Omental fat pad (tissue), 4 donors: Measurements from ENCODE around the gene LENG1. TPM values are rescaled to one million over a fixed set of nuclear protein-coding genes. Genes with fewer than 3 reads are reported as not detected.

Experiments used
- ATAC-seq: fragments of 150-250 bp; one replicate; pipeline ENCODE4 v1.9.1; 2016; ENCODE audit warnings: mild to moderate bottlenecking, moderate library complexity; ENCODE audit not compliant: low FRiP score
- DNase-seq: peaks from one replicate; pipeline ENCODE4 v3.0.0-alpha.2; 2019; ENCODE audit warnings: low spot score
- total RNA-seq, 4 donors: library from RNA; depleted of rRNA; stranded (reverse); fragments of >200 nt; gene quantifications; one replicate each; pipeline ENCODE4 v1.1.0, GENCODE V29; 2016
- TF ChIP-seq, protein P1 (sequence below), 3 donors: fragments of 450-650 bp; IDR thresholded peaks; one replicate each; pipeline ENCODE4 v1.5.1; 2016 to 2017; ENCODE audit warnings: antibody characterized with exemption in 3 of 3, mild to moderate bottlenecking in 3 of 3, moderate library complexity in 2 of 3

The LENG1 gene
- total RNA-seq, 4 donors from 2014 or later, result 5.3 to 12.3 (median 7.4) TPM

- TF ChIP-seq, protein P1, sequence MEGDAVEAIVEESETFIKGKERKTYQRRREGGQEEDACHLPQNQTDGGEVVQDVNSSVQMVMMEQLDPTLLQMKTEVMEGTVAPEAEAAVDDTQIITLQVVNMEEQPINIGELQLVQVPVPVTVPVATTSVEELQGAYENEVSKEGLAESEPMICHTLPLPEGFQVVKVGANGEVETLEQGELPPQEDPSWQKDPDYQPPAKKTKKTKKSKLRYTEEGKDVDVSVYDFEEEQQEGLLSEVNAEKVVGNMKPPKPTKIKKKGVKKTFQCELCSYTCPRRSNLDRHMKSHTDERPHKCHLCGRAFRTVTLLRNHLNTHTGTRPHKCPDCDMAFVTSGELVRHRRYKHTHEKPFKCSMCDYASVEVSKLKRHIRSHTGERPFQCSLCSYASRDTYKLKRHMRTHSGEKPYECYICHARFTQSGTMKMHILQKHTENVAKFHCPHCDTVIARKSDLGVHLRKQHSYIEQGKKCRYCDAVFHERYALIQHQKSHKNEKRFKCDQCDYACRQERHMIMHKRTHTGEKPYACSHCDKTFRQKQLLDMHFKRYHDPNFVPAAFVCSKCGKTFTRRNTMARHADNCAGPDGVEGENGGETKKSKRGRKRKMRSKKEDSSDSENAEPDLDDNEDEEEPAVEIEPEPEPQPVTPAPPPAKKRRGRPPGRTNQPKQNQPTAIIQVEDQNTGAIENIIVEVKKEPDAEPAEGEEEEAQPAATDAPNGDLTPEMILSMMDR (IDR thresholded peaks at IDR 0.05), result no peak
- peak; percentile 17 for DNase-seq
- ATAC-seq, result no peak
Observed at GRCh38 chr19:54105796-54106195, 53.7 kb downstream of the LENG1 start.

Other genes with a start within 250 kb of the LENG1 start
- gene CACNG8, start 196.8 kb downstream of the LENG1 start, total RNA-seq, result not detected
- gene CACNG6, start 168.1 kb downstream of the LENG1 start, total RNA-seq, result not detected
- gene VSTM1, start 95.8 kb downstream of the LENG1 start, total RNA-seq, result not detected
- gene TARM1, start 78.4 kb downstream of the LENG1 start, total RNA-seq, result not detected
- gene OSCAR, start 58.9 kb downstream of the LENG1 start, total RNA-seq, result 1 to 10 TPM; 1.3 to 8.3 (median 5.5) TPM
- gene NDUFA3, start 56.9 kb downstream of the LENG1 start, total RNA-seq, result 10 to 100 TPM in 3 of 4 donors, 1 to 10 TPM in 1; 7.1 to 33.0 (median 28.6) TPM
- 10 to 100 TPM in 3 of 4 donors, 1 to 10 TPM in 1; 9.7 to 19.9 (median 15.6) TPM for gene TFPT, start 44.1 kb downstream of the LENG1 start, total RNA-seq
- gene PRPF31, start 44.0 kb downstream of the LENG1 start, total RNA-seq, result 10 to 100 TPM; 33.8 to 50.1 (median 39.7) TPM
- gene CNOT3, start 22.0 kb downstream of the LENG1 start, total RNA-seq, result 10 to 100 TPM; 13.4 to 24.4 (median 19.0) TPM
- 1 to 10 TPM in 3 of 4 donors, not detected in 1; 1.2 to 4.1 (median 1.6) TPM for gene TMC4, start 13.4 kb upstream of the LENG1 start, total RNA-seq
- gene MBOAT7, start 29.9 kb upstream of the LENG1 start, total RNA-seq, result 10 to 100 TPM; 21.0 to 72.4 (median 32.7) TPM
- 10 to 100 TPM; 36.1 to 49.3 (median 40.3) TPM for gene TSEN34, start 31.6 kb upstream of the LENG1 start, total RNA-seq
- 1,000 to 10,000 TPM; 1,567 to 2,105 (median 1,838) TPM for gene RPS9, start 41.1 kb upstream of the LENG1 start, total RNA-seq
- 100 to 1,000 TPM in 1 of 4 donors, 10 to 100 TPM in 3; 11.7 to 135 (median 71.5) TPM for gene LILRB3, start 63.3 kb upstream of the LENG1 start, total RNA-seq
- 10 to 100 TPM in 1 of 4 donors, 1 to 10 TPM in 3; 2.1 to 13.6 (median 7.3) TPM for gene LILRA6, start 83.1 kb upstream of the LENG1 start, total RNA-seq
- gene LILRB5, start 97.6 kb upstream of the LENG1 start, total RNA-seq, result 10 to 100 TPM; 24.0 to 75.5 (median 39.4) TPM
- 10 to 100 TPM in 2 of 4 donors, 1 to 10 TPM in 2; 3.5 to 15.4 (median 10.1) TPM for gene LILRB2, start 121.4 kb upstream of the LENG1 start, total RNA-seq
- 10 to 100 TPM in 1 of 4 donors, 1 to 10 TPM in 3; 3.7 to 13.2 (median 7.8) TPM for gene LILRA5, start 153.4 kb upstream of the LENG1 start, total RNA-seq
- gene LILRA4, start 179.4 kb upstream of the LENG1 start, total RNA-seq, result under 1 TPM in 1 of 4 donors, not detected in 3; 0.56 TPM
- gene LAIR1, start 205.2 kb upstream of the LENG1 start, total RNA-seq, result 10 to 100 TPM; 24.3 to 82.5 (median 37.0) TPM